HUES6 (cell line): Measurements from ENCODE around the gene NHSL1.

ENCODE experiments used
- H3K27ac ChIP-seq: 2 replicates; pipeline ENCODE4 v1.7.0; 2013; ENCODE audit warnings: low read depth, mild to moderate bottlenecking, low read length, inconsistent platforms
- H3K27me3 ChIP-seq: 2 replicates; pipeline ENCODE4 v1.6.1; 2013; ENCODE audit warnings: low read length; ENCODE audit not compliant: control insufficient read depth, insufficient read depth
- H3K36me3 ChIP-seq: 2 replicates; pipeline ENCODE4 v1.6.1; 2013; ENCODE audit warnings: low read length; ENCODE audit not compliant: control insufficient read depth, insufficient read depth
- H3K4me1 ChIP-seq: 2 replicates; pipeline ENCODE4 v1.6.1; 2013; ENCODE audit warnings: low read length; ENCODE audit not compliant: control insufficient read depth, insufficient read depth
- H3K4me3 ChIP-seq: 2 replicates; pipeline ENCODE4 v1.5.1; 2013; ENCODE audit warnings: low read depth, low read length
- H3K9ac ChIP-seq: one replicate; pipeline ENCODE4 v1.6.1; 2013; ENCODE audit warnings: mild to moderate bottlenecking, low read length
- H3K9me3 ChIP-seq: 2 replicates; pipeline ENCODE4 v1.6.1; 2013; ENCODE audit warnings: low read depth, low read length; ENCODE audit not compliant: control insufficient read depth, insufficient read depth

NHSL1 gene

DNA sequence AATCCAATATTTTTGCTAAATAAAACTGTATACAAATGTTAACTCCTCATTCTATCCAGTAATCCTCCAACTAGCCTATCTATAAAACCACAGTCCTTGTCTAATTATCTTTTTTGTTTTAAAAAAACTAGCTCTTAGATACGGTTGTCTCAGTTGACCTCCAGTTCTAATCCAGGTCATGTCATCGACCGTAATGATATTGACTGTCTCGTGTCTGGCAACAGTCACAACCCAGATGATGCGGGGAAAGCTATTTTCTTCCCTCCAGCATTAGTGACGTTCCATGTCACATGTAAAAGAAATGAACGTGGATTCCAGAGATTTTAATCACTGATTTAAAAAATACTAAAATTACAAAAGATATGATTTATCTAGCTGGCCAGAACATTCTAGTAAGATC is 59.7 kb downstream of the NHSL1 start:
- peaks cover 17% of the 10 kb centered on the region for H3K36me3 ChIP-seq
- H3K4me1 ChIP-seq, result no peaks in the 10 kb centered on the region
- H3K27ac ChIP-seq, result no peak overlapping the region
- no peak overlapping the region for H3K4me3 ChIP-seq
- no peaks in the 10 kb centered on the region for H3K9me3 ChIP-seq
- H3K9ac ChIP-seq, result no peak overlapping the region
- H3K27me3 ChIP-seq, result no peaks in the 10 kb centered on the region

DNA sequence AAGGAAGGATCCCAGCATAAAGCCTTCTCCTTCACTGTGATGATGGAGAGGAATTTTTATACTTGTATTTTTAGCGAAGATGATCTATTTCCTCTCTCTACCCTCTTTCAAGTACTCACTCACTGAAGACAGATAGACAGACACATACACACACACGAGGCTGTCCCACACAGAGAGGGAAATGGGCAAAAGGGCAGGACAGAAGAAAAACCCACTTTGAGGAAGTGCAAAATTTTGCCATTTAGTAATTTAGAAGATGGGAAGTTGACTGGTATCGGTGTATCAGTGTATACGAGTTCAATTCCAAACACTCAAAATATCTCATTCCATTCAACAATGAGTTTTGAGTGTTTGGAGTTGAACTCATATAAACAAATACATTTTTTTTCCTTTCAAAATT is 64.4 kb downstream of the NHSL1 start:
- H3K36me3 ChIP-seq, result peaks cover 26% of the 10 kb centered on the region
- H3K9ac ChIP-seq, result no peak overlapping the region
- no peak overlapping the region for H3K27ac ChIP-seq
- no peak overlapping the region for H3K4me3 ChIP-seq
- no peaks in the 10 kb centered on the region; the same call in 1 of the 2 replicates for H3K4me1 ChIP-seq
- no peaks in the 10 kb centered on the region for H3K9me3 ChIP-seq
- H3K27me3 ChIP-seq, result no peaks in the 10 kb centered on the region

DNA sequence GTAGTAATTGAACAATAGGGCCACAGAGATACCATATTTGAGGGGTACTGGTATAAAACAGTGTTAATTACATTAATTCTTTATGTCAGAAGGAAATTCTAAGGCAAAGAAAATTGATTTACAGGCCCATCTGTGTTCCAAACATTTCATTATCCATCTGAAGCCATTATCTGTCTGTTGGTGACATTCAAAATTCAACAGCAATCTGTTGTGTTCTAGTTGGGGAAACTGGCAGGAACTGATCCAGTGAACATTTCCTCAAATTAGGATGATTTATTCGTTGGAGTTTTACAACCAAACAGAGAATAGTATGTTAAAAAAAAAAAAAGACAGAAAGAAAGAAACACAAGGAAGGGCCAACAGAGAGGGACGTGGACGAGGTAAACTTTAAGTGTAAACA is 65.2 kb downstream of the NHSL1 start:
- H3K27me3 ChIP-seq, result no peaks in the 10 kb centered on the region
- peaks cover 26% of the 10 kb centered on the region for H3K36me3 ChIP-seq
- H3K9me3 ChIP-seq, result no peaks in the 10 kb centered on the region
- H3K27ac ChIP-seq, result no peak overlapping the region
- no peak overlapping the region for H3K4me3 ChIP-seq
- H3K4me1 ChIP-seq, result no peaks in the 10 kb centered on the region; the same call in 1 of the 2 replicates
- no peak overlapping the region for H3K9ac ChIP-seq

DNA sequence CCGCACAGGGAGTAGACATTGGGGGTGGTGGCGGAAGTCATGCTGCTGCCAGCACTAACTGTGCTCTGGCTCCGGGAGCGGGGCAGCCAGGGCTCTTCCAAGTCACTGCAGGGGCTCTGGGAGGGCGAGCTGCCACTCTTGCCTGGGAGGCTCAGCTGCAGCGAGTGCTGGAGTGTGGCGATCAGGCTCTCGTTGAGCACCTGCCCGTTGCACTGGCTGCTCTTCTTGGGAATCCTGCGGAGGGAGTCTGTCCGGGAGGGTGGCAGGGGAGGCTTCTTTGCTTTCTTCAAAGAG is 67.3 kb downstream of the NHSL1 start:
- Histone ChIP-seq H3K36me3 (peaks cover 25% of the 10 kb centered on the region), H3K4me1 (no peaks in the 10 kb centered on the region; the same call in 1 of the 2 replicates), H3K27me3 (no peaks in the 10 kb centered on the region), H3K4me3 (no peak overlapping the region), H3K9ac (no peak overlapping the region), H3K27ac (no peak overlapping the region), H3K9me3 (no peaks in the 10 kb centered on the region)

DNA sequence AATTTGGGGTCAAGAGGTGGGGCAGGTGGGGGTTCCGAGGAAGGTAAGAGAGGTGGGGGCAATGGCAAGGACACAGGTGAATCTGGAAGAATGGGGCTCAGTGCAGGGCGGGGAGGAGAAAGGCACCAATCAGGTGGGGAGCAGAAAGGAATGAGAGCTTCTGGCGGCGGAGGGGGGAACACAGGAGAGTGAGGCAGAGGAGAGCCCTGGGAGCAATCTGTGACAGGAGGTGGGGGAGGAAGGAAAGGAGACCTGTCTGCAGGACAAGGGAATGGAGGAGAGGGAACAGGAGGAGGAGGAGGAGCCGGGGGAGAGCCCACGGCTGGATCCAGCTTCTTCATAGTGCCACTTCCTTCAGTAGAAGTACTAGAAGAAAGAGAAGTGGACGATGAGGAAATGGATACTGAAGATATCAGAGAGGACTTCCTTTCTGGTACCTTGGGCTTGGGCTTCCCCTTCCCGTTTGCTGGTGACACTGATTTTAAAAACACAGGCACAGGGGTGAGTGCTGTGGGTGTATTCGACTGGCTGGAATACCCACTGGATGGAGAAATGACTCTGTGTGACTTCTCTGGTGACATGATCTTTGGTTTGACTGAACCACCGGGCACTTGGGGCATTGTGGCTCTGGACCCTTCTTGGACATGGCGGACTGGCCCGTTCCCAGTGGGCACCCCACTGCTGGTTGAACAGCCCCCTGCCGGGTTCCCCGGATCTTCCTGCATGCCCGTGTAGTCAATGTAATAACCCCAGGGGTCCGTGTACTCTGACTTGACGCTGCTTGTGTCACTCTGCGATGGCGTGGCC is 67.8 kb downstream of the NHSL1 start:
- Histone ChIP-seq H3K4me1 (no peaks in the 10 kb centered on the region; the same call in 1 of the 2 replicates), H3K9ac (no peak overlapping the region), H3K36me3 (peaks cover 26% of the 10 kb centered on the region), H3K27ac (no peak overlapping the region), H3K4me3 (no peak overlapping the region), H3K9me3 (no peaks in the 10 kb centered on the region), H3K27me3 (no peaks in the 10 kb centered on the region)

DNA sequence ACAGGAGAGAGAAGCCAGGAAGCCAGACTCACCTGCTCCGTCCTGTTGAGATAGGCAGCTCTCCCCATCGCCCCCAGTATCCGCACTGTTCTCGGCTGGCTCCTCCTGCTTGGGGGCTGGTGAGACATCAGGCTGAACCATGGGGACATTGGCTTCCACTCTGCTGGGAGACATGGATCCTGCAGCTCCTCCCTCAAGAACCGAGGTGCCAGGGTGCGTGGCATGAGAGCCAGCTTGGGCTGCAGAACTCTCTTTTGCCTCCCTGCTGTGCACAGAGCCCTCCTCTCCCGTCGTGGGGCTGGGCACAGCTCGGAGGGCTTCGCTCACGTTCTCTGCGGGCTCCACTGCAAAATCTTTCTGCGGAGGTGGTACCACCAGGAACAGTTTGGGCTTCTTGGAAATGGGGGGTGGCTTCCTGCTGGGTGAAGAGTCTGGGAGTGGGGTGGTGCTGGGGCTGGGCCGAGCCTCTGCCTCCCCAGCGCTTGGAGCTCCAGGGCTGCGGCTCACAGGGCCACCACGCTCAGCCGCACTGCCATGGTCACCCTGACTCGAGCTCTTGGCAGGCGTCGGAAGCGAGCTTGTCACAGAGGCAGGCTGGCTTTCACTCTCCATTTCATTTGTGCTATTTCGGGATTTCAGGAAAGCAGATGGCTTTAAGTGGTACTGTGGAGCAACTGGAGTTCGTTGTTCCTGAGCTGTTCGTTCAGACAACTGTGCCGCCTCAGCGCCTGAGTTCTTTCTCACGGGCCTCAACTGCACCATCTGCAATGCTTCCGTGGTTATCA is 68.7 kb downstream of the NHSL1 start:
- H3K9me3 ChIP-seq, result no peaks in the 10 kb centered on the region
- no peaks in the 10 kb centered on the region for H3K27me3 ChIP-seq
- H3K4me1 ChIP-seq, result no peaks in the 10 kb centered on the region; the same call in 1 of the 2 replicates
- H3K36me3 ChIP-seq, result peaks cover 30% of the 10 kb centered on the region
- no peak overlapping the region for H3K27ac ChIP-seq
- no peak overlapping the region for H3K9ac ChIP-seq
- no peak overlapping the region for H3K4me3 ChIP-seq

DNA sequence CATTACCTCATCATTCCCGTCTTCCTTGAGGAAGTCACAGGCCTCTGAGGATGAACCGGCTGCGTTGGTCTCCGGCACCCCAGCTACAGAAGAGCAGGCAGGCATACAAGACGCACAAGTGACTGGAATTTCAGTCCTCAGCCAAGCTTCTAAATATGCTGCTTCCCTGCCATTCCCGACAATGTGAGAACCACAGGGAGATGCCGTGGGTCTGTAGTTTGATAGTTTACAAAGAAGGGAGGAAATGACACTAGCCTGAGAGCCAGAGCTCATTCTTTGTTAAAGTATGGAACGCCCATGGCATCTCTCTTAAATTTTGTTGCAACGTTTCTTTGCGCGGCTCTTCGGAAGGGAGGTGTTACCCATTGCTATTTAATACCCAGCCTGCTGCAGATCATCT is 69.5 kb downstream of the NHSL1 start:
- no peak overlapping the region for H3K4me3 ChIP-seq
- no peak overlapping the region for H3K9ac ChIP-seq
- no peaks in the 10 kb centered on the region; the same call in 1 of the 2 replicates for H3K4me1 ChIP-seq
- no peaks in the 10 kb centered on the region for H3K9me3 ChIP-seq
- H3K27me3 ChIP-seq, result no peaks in the 10 kb centered on the region
- no peak overlapping the region for H3K27ac ChIP-seq
- peaks cover 31% of the 10 kb centered on the region for H3K36me3 ChIP-seq

DNA sequence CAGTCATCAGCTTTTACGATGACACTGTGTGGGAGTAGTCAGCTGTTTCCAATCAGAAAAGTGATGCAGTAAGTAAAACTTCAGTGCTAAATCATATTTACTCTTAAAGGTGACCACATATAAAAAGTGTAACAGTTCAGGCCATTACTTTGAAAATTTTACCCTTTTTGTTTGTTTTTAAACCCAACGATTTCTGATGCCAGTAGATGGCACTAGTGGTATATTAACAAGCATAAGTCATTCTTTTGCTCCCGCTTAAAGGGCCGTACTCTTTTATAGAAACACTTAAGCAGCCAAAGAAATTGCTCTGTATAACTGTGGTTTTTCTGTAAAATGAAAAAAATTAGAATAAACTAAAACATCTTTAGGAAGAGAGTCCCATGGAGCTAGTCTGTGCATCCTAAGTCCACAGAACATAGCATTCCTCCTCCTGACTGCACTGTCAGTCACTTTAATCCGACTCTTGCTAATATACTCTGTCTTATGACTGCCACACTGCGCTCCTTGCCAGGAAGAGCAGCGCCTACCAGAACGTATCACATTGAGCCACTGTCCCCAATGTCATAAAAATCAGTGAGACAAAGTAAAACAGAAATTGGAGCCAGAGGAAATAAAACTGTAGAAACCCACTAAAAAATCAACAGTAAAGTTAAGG is 70.2 kb downstream of the NHSL1 start:
- Histone ChIP-seq H3K4me1 (no peaks in the 10 kb centered on the region; the same call in 1 of the 2 replicates), H3K27ac (no peak overlapping the region), H3K27me3 (no peaks in the 10 kb centered on the region), H3K36me3 (peaks cover 38% of the 10 kb centered on the region), H3K9me3 (no peaks in the 10 kb centered on the region), H3K4me3 (no peak overlapping the region), H3K9ac (no peak overlapping the region)

DNA sequence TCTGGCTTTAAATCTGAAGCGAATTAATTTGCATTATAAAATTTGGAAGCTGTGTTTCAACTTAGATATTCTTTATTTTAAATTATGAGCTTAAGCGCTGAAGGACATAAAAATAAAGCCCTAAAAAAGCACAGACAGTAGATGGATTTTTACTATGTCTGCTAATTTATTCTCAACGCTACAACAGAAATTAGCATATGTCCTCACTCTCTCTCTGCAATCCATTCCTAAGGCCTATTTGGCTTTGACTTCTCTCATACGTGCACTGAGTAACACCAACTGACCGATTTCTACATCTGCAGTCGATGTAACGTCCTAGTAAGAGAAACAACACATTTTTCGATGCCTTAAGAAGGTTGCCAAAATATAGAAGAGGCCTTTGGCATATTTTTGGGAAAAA is 71.6 kb downstream of the NHSL1 start:
- Histone ChIP-seq H3K36me3 (peaks cover 36% of the 10 kb centered on the region), H3K9me3 (no peaks in the 10 kb centered on the region), H3K27me3 (no peaks in the 10 kb centered on the region)

DNA sequence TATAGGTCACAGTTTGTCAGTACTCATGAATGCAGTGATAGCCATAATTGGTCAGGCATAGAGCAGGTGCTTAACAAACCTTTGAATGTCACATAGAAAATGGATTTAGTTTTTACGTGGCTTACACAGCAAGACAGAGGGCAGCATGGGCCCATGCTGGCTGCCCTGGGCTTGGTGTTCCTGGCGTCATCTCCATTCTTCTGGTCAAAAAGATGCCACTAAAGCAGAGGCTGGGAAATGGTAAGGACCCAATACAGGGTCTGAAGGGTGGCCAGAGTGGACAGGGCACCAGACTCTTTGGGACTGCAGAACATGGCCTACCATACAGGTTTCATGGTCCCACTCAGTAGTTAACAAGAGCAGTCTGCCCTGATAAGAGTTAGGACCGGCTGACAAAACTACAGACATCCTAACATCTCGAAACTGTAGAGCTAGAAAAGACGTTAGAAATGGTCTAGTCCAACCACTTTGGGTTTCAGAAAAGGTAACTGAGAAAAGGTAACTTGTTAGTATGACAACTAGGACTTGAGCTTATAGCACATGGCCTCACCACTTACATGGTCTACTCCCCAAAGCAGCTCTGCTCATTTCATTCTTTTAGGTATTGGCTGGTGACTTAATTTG is 72.7 kb downstream of the NHSL1 start:
- Histone ChIP-seq H3K36me3 (peaks cover 36% of the 10 kb centered on the region), H3K9ac (no peak overlapping the region), H3K9me3 (no peaks in the 10 kb centered on the region), H3K4me3 (no peak overlapping the region), H3K27ac (no peak overlapping the region), H3K4me1 (no peaks in the 10 kb centered on the region; the same call in 1 of the 2 replicates), H3K27me3 (no peaks in the 10 kb centered on the region)

More for the DNA sequence above, 71.6 kb downstream of the NHSL1 start:
- H3K9ac ChIP-seq, result no peak overlapping the region
- no peak overlapping the region for H3K27ac ChIP-seq
- no peaks in the 10 kb centered on the region; the same call in 1 of the 2 replicates for H3K4me1 ChIP-seq
- H3K4me3 ChIP-seq, result no peak overlapping the region
